Posterior vena cava (tissue), 2 donors: ENCODE data around the gene TBX10. TPM values are rescaled to one million over a fixed set of nuclear protein-coding genes. Genes with fewer than 3 reads are reported as not detected.
A peak's percentile ranks its signal among the peaks of the same experiment; 100 is the strongest.
"Not testable (repeated sequence)": the region's sequence is repeated elsewhere in the genome, so short reads cannot be mapped to it uniquely, and the experiment has no call there.

Experiments used
- DNase-seq: peaks from one replicate; pipeline ENCODE4 v3.0.0-alpha.2; 2020; ENCODE audit warnings: low spot score
- intact Hi-C, 2 donors: fragments of 100-400 bp; cut with DNase I; formaldehyde crosslinking; loops; one replicate each; pipeline versions ENCODE4 v1.14.1 to v1.14.2; 2022 to 2023
- long read RNA-seq, 2 donors: library from polyadenylated mRNA; unstranded; transcript quantifications; one replicate each; pipeline ENCODE4 v2.0.0, GENCODE V29; 2020 to 2021
- total RNA-seq, 2 donors: library from RNA; stranded (reverse); fragmentation: NEBNext Ultra II Directional; extraction: Animal tissue kit (Norgen Biotek cat#: 25700); gene quantifications; one replicate each; pipeline ENCODE4 v1.2.1, GENCODE V29; 2021
- donor health status: DM: yes; HTN: yes; CAD: no.
- donor health status: DM: yes; HTN: yes; CAD: no.

The TBX10 gene
- total RNA-seq = not detected
- long read RNA-seq, donor 1 = 0 reads
- long read RNA-seq, donor 2 = 0 reads

- peak; percentile 66 for DNase-seq
- intact Hi-C loops = no loop called here
Measured at GRCh38 chr11:67639438-67639859, at the start of gene TBX10. TBX10 (minus strand) TSS chr11:67639763; CDS start chr11:67639472, 291 bp downstream.

- no peak for DNase-seq
- intact Hi-C loops = no loop called here
Measured at GRCh38 chr11:67689178-67689577, 49.6 kb upstream of the TBX10 start.

GRCh38 chr11:67687986-67688385 lies 48.4 kb upstream of the TBX10 start:
- DNase-seq = no peak
- intact Hi-C loops = no loop called here

- intact Hi-C loops, DNase-seq: not testable (repeated sequence)
Measured at GRCh38 chr11:67685641-67686332, 46.2 kb upstream of the TBX10 start.

GRCh38 chr11:67682126-67683034 lies 42.8 kb upstream of the TBX10 start:
- peak; percentile 41 for DNase-seq
- intact Hi-C loops = loop anchor here in 1 of 2 donors (2.0 kb wide), 1 partner anchor 72 kb away; no protein-coding TSS in a partner anchor

GRCh38 chr11:67680696-67681470 lies 41.3 kb upstream of the TBX10 start:
- peak; percentile 19 for DNase-seq
- intact Hi-C loops = no loop called here

- DNase-seq = peak; percentile 36
- intact Hi-C loops = no loop called here
Measured at GRCh38 chr11:67675058-67675747, 35.6 kb upstream of the TBX10 start.

GRCh38 chr11:67674442-67674871 lies 34.9 kb upstream of the TBX10 start, which contains the start of gene ALDH3B2:
ALDH3B2 (minus strand) TSS chr11:67674623; CDS start chr11:67666935, 7,688 bp downstream.
- peak; percentile 55 for DNase-seq
- intact Hi-C loops = no loop called here

GRCh38 chr11:67673902-67674301 lies 34.3 kb upstream of the TBX10 start:
- DNase-seq = peak; percentile 17
- intact Hi-C loops = no loop called here

GRCh38 chr11:67673358-67673757 lies 33.8 kb upstream of the TBX10 start:
- peak; percentile 46 for DNase-seq

GRCh38 chr11:67671211-67671520 lies 31.6 kb upstream of the TBX10 start:
- intact Hi-C loops = no loop called here
- peak; percentile 62 for DNase-seq

More at GRCh38 chr11:67673358-67673757, 33.8 kb upstream of the TBX10 start:
- intact Hi-C loops = no loop called here

- peak; percentile 56 for DNase-seq
- intact Hi-C loops = no loop called here
Measured at GRCh38 chr11:67670316-67671210, 31.0 kb upstream of the TBX10 start.

- DNase-seq = peak; percentile 61
- intact Hi-C loops = no loop called here
Measured at GRCh38 chr11:67668192-67668551, 28.6 kb upstream of the TBX10 start.

GRCh38 chr11:67667490-67668191 lies 28.1 kb upstream of the TBX10 start:
- intact Hi-C loops = no loop called here
- peak; percentile 73 for DNase-seq

GRCh38 chr11:67666676-67667489 lies 27.3 kb upstream of the TBX10 start:
- intact Hi-C loops = no loop called here
- DNase-seq = peak; percentile 37

- peak; percentile 68 for DNase-seq
- intact Hi-C loops = no loop called here
Measured at GRCh38 chr11:67666303-67666645, 26.7 kb upstream of the TBX10 start.
